Stimulated activated CD8-positive, alpha-beta memory T cell treated with anti-CD3 and anti-CD28 coated beads, Interleukin-2, amount 100 ng/mL, for 1 hour (primary cell): ENCODE measurements around the gene ACOXL.

Source experiments
- DNase-seq, 2 donors: peaks; one replicate each; pipeline ENCODE4 v3.0.0-alpha.2; 2020; ENCODE audit warnings: low read depth in 2 of 2

ACOXL gene

DNA sequence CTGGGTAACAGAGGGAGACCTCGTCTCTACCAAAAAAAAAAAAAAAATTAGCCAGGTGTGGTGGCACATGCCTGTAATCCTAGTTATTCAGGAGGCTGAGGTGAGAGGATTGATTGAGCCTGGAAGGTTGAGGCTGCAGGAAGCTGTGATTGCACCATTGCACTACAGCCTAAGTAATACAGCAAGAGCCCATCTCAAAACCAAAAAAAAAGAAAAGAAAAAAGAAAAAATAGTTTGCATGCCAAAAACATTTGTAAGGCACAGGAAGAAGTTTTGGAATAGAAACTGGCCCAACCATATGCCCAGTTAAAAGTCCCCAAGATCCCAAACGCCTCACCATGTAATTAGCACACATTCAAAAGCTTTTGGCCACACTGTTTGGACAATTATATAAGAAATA, 13.4 kb upstream of the ACOXL start:
- DNase-seq: no peak

DNA sequence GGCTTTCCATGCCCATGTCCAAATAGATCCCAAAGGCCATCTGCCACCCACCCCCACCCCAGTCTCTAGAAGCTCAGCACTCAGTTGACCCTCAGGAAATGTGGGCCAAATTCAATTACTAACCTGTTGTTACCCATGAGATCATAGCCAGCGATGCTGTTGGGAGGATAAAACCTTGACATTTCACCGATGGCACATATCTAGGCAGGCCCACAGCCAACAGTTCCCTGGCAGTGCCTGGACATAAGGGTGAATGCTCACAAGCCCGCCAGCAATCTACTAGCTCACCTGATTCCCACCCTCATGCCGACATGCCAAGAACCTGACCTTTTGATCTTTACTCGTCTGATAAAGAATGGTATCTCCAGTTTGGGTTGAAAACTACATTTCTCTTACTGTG, 11.8 kb upstream of the ACOXL start:
- DNase-seq: no peak

DNA sequence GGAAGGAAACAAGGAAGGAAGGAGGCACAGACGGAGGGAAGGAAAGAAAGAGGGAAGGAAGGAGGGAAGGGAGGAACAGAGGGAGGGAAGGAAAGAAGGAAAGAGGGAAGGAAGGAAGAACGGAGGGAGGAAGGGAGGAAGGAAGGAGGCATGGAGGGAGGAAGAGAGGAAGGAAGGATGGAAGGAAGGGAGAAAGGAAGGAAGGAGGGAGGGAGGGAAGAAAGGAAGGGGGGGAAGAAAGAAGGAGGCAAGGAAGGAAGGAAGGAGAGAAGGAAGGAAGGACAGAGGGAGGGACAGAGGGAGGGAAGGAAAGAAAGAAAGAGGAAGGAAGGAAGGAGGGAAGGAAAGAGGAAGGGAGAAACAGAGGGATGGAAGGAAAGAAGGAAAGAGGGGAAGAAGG, 7.6 kb upstream of the ACOXL start:
- no peak for DNase-seq

DNA sequence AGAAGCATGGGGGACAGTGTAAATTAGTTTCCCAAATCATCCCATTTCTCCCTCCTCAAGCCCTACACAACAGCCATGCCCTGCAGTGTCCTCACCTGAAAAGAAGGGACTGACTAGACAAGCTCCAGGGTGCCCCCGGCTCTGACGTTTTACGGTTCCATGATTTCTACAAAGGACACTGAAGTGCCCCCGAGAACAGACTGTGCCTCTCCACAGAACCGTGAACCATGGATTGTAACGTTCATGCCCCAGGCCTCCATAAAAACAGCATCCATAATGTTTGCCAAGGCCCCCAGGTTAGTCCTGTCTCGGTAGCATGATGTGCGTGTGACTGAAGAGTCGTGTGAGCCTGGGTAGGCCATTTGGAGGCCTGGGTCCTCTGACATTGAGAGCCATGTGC, 7.0 kb upstream of the ACOXL start:
- DNase-seq: no peak

DNA sequence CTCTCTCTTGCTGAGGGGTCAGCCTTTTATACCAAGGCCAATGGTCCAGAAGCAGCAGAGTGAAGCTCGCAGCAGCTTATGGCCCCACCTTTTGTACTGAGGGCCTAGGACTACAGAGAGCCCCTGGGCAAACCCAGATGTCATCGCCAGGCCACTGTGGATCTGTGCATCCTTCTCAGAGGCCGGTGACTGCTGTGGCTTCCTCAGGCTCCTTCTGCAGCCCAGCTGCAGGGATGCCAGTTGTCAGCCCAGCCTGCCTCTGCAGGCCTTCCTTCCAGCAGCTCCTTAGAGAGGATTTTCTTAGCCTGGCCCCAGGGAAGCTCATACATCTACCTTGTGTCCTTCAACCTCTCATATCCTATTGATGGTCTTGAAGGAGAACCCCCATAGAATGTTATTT, 6.5 kb upstream of the ACOXL start:
- no peak for DNase-seq

DNA sequence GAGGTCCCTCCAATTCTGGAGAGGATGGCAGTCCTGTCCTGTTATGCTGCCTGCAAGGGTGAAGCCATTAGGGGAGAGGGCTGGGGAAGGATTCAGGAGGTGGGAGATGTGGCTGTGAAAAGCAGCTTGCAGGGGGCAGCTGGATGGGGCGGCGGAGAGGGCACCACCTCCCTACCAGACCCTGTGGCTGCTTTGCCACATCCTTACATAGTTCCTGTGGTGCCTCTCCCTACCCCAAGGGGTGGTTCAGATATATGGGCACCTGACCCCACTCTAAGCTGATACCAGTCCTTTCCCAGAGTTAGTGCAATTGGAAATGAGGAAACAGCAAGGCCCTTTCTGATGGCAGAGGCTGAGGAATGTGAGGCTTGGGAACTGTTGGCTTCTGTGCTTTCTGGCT, 6.1 kb upstream of the ACOXL start:
- no peak for DNase-seq

DNA sequence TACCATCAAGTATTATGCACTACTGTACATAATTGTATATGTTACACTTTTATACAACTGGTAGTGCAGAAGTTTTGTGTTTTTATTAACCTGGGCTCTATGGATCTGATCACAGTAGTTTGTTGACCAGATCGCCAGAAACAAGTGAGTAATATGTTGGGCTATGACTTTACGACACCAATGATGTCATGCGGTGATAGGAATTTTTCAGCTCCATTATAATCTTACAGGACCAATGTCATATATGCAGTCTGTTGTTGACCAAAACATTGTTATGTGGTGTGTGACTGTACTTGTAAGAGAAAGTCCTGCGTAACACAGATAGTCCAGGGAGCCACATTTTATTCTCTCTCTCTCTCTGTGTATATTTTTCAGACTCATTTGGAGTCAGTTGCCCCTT, 4.5 kb upstream of the ACOXL start:
- DNase-seq: no peak

DNA sequence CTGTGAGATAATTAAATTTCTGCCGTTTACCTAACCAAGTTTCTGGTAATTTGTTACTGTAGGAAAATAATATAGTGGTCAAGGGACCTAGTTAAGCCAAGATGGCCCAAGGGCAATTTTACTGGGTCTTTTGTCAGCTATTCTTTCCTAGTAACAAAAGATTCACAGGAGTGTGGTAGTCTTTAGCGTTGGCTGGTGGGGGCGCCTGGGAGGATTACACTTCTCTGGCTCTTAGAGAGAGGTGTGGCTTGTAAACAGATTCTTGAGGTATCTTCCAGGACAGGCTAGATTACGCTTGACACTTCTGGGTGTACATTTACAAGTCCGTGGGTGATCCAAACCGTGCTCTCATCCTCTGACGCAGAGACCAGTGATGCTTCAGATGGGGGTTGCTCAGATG, 3.3 kb upstream of the ACOXL start:
- no peak for DNase-seq

DNA sequence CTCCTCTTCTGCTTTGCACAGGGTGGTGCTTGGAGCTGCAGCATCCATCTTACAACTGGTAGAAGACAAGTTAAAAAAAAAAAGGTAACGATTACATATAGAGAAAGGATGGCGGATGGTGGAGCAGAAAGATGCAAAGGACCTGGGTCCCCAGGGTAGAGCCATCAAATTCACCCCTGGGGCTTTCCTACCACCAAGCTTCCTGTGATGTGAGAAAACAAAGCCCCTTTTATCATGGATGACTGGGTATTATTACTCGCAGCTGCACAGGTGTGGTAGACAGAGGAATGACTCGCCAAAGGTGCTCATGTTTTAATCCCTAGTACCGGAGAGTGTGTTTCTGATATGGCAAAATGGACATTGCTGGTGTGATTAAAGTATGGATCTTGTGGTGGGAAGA, 1.3 kb upstream of the ACOXL start:
- no peak for DNase-seq

DNA sequence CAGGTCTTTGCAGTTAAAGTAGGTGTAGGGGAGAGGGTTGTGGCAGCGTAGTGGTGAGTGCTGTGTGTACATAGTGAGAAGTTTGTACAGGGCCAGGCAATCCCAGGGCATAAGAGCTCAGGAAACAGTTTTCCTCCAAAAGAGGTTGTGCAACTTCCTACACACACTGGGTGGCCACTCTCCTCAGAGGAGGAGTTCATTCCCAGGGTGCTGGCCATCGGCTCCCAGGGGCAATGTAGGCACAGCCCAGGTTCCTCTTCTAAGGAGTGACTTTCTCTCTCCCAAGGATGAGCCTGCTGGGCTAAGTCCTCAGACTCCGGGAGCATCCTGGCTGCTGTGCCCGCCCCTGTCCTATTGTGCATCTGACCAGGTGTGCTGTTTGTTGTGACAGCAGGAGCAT, 3.0 kb downstream of the ACOXL start:
- DNase-seq: no peak

DNA sequence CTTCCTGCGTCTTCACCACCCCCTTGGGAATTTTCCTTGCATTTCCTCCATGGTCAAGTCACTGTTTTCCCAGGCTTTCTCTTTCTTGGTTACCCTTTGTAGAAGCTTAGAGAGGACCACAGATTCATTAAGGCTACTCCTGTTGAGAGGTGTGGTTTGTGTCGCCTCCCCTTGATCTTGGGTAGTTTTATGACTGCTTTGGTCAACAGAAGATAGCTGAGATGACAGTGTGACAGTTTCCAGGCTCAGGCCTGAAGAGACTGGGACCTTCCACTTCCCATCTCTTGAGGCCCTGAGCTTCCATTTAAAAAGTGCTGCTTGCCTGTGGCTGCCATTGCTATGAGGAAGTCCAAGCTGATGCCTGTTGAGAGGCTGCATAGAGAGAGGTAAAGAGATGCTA, 5.4 kb downstream of the ACOXL start:
- no peak for DNase-seq

DNA sequence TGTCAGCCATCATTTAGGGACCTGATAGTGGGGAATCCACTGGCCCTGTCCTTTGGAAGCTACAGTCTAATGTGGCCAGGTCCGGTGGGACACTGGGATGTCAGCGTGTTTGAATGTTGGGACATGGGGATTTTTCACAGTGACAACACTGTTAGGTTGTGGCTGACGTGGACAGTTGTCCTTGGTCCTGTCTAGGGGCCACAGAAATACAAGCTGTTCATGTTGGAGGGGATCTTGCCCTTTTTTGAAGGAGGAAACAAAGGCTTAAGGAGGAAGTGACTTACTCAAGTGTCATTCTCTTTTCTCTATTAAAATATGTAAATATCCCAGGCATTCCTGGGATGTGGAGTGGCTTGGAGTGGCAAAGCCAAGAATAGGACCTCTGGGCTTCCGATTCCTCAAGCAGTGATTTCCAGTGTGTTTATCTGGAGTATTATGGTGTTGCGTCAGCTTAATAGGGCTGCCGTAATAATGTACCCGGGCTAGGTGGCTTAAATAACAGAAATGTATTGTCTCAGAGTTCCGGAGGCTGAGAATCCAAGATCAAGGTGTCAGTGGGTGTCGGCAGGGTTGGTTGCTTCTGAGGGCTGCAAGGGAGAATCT, 8.5 kb downstream of the ACOXL start:
- no peak for DNase-seq

DNA sequence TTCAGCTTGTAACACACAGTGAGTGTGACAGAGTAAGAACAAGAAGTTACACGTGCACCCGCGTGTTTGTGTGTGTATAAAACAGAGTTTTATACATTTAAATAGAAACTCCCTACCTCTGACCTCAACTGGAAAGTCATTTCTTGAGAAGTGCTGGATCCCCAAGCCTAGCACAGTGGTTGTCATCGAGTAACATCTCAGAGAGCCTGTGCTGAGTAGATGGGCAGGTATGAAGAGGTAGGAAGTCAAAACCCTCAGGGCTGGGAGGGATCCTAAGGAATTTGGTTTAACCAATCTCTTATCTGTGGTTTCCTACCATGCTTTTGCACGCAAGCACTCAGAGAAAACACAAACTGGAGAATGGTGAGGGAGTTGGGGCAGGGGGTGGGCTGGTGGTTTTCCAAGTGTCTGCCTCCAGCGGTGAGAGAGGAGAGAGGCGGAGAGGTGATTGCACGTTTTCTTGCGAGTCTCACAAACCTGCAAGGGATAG, 9.2 kb downstream of the ACOXL start:
- DNase-seq: no peak

DNA sequence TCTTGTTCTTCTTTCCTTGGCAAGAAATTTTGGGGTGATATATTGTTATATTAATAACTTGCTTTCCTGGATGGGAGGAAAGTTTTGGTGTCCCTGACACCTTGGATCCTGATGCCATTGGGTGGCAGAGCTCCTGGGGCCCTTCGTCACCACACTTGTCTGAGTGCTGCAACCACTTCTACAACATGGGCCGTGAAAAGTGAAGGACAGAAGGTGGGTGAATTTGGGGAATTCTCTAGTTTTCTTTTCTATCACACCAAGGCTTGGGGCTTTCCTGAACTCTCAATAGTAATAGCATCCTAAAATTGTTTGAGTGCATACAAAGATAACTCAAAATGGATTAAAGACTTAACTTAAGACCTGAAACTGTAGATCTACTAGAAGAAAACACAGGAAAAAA, 10.0 kb downstream of the ACOXL start:
- DNase-seq: no peak

DNA sequence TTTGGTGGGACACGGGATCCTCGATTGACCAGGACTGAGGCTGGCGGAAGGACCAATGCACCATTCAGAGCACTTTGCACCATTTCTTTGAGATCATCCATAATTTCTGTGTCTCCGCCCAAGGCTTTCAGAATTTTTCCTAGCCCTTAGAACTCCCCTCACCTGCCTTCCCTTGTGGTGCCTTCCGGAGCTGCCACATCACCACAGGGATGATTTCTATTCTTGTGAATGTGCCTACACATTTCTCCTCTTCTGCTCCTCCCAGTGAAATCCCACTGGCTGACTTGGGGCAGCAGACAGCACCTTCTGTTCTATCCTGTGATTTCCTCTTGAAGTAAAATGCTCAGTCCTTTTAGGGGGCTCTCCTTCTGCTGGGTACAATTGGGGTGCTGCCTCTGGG, 11.2 kb downstream of the ACOXL start:
- DNase-seq: no peak

DNA sequence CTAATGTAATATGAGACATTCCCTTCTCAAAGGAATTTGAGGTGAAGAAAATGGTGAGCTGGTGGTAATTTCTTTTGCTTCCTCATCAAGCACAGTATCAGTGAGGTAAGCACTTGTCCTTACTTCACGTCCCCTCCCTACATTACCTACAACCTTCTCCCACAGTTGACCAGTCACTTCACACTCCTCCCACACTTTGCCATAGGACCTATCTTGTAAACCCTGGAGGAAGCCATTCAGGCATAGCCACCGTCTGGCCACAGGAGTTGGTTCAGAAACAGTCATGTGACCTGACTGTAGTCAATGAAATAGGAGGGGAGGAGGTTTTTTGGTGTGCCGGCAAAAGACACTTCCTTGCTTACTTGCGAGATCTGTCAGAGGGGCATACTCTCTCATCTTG, 12.1 kb downstream of the ACOXL start:
- no peak for DNase-seq

DNA sequence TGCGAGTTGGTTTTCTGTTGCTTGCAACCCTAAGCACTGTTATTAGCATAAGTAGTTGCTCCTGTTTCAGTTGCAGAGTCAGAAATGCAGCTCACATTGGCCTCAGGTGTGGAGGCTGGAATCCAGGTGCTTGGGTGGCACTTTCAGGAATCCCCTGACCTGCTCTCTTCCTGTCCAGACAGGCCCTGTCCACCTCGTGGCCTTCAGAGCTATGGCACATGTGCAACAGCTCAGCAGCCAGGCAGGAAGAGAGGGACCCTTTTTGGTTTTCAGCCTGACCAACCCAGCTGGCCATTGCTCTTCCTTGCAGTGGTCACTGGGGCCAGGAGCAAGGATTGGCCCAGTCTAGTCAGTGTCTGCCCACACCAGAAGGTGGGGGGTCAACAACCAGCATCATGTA, 12.7 kb downstream of the ACOXL start:
- DNase-seq: no peak

DNA sequence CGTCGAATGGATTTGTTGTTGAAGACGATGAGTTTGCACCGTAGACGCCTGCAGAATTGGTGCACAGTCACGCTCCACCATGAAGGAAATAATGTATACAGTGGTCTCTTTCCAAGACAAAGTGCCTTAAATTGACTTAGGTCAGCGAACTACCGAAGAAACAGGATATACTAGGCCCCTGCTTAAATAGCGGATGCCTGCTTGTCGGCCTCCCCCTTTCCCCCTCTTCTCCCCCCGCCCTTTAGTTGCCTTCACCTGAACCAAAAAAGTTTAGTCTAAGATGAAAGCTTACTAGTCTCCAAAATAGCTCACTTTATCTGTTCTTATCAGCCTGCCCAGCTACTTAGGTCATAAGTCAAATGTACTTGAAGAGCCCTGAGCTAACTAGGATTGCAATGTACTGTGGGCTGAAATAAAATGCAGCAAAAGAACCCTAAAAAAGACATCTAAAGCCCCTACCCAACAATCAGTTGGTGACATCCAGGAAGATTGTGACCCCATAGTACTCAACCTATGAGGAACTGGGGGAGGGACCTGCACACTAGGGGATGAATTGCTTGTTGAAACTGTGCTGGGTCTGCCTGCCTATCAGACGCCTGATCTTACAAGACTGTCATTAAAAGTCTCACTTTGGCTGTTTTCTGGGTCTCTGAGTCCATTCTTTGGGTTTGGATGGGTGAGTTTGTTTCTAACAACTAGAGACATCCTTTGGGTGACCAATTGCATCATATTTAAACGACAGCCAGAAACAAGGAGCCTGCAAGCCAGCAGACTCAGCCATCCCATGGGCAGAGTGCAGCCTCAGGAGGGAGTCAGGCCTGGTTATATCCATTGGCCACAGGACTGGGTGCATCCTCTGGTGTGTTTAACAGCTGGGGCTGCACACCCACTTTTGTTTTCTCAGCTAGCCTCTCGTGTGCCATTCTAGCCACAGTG, 14.5 kb downstream of the ACOXL start:
- no peak for DNase-seq

DNA sequence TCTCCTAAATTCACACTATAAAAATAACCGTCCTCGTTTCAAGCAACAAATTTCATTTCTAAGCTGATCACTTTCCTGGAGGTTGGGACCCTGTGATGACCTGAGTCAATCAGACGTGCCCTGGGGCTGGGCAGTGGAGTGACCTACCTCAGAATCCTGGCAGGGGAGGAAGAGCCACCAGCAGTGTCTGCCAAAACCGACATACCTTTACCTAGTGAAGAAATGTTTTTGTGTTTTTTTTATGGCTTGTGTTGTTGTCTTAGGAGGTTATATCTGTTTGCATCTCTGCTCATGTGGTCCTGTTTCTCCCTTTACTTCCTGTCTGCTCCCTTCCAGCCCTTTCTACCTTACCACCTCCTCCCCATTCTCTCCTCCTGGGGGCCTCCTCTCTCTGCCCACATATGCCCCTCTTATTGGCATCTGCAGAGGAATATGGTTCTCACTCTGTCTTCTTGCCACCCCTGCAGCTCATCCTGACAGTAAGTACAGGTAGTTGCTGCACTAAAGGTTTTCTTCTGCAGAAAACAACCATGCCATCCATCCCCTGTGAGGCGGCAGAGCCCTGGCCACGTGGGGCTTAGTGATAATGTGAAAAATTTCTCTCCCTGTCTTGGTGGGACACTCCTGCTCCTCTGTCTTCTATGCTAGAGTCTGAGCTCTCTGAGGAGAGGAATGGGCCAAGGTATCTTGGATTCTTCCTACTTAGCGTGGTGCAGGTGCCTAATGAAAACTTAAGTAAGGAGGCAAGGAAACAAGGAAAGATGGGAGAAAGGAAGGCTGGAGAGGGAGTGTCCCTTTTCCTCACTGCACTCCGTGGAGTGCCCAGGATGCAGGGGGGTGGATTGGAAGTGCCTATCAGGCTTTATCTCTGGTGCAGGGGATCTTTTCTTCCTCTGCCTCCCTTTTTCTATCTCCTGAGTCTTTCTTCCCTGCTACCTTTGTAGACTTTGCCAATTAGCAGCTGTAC, 15.4 kb downstream of the ACOXL start:
- DNase-seq: no peak

DNA sequence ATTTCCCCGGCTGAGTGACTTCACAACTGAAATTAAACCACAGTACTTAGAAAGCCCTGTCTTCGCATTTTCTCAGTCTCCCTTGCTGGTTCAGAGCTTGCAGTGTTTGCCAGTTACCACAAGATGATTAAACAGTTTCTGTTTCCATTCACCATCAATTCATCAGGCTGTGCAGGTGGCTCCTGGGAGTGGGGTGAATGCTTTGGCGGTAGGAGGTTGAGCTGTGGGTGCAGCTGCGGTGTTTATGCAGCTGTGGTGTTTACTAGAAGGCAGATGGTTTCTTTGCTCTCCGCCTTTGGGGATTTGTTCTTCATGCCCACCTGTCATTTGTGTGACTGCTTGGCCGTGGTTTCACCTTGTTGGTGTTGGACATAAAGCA, 16.1 kb downstream of the ACOXL start:
- peak in 1 of 2 donors; percentile 3 for DNase-seq

DNA sequence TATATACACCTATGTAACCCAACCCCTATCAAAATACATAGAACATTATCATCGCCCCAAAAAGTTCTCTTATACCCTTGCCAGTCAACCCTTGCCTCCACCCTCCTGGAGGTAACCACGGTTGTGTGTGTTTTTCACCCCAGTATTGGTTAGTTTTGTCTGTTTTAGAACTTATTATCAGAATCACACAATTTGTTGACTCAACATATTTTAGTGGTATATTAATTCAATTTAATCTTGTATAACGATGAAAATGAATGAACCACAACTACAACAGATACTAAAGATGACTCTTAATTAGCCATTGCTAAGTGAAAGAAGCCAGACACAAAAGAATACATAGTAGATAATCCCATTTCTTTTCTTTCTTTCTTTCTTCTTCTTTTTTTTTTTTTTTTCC, 19.3 kb downstream of the ACOXL start:
- no peak for DNase-seq

DNA sequence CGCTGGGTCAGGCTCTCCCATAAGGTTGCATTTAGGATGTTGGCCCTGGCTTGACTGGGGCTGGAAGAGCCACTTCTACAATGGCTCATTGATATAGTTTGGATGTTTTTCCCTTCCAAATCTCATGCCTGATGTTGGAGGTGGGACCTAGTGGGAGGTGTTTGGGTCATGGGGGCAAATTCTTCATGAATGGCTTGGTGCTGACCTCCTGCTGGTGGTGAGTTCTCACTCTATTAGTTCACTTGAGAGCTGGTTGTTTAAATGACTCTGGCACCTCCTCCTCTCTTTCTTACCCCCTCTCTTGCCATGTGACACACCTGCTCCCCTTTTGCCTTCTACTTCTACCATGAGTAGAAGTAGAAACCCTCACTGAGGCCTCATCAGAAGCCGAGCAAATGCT, 20.5 kb downstream of the ACOXL start:
- no peak for DNase-seq
